Measurements from ENCODE around the gene RPL38. TPM values are rescaled to one million over a fixed set of nuclear protein-coding genes. Genes with fewer than 3 reads are reported as not detected.

Gene RPL38
- total and polyA plus RNA-seq, 2 experiments from 2014 or later: 286 to 5,312 TPM

DNA sequence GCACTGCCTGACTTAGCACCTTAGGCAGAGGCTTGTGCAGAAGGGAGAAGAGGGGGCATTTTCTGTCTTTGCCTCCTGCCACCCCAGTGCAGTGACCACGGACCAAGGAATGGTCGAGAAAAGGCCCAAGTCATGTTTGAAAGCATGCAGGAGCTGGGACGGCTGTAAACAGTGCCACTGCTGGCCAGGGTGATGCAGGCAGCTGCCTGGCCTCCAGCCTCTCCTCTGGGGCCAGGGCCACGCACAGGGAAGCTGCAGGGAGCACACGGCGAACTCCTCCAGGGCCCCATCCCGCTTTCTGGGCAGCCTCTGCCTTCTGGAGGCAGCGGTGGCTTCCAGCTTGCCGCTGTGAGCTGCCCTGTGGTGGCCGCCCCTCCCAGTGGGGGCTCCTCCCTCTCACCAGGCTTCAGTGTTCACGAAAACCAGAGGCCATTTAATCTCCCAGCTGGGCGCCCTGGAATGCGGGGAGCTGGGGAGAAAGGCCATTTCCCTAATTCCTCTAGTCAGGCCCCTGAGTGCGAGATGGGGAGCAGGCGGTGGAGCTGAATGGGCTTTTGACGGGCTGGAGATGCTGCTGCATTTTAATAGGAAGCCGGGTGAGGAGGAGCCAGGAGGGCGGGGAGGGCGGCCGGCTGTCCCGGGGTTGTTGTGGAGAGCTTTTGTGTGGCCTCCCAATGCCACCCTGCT lies 41.8 kb downstream of the RPL38 start:
- peak; percentile 86 for ATAC-seq
- Mint-ChIP-seq H3K27ac (no peak overlapping the region), H3K27me3 (ENCODE audit: insufficient read depth, low read depth, poor library complexity) (peaks cover 26% of the 10 kb centered on the region), H3K9me3 (peaks cover 22% of the 10 kb centered on the region), H3K4me3 (peak overlapping the region; percentile 46; the same call in 2 of the 3 replicates), H3K4me1 (peaks cover 29% of the 10 kb centered on the region), H3K36me3 (ENCODE audit: low read depth) (peaks cover 14% of the 10 kb centered on the region)
- Histone ChIP-seq H3K79me2 (replicated peaks; ENCODE audit: insufficient read depth) (no peaks in the 10 kb centered on the region), H3K4me1 (ENCODE audit: insufficient read depth) (peaks cover 11% of the 10 kb centered on the region), H3K36me3 (ENCODE audit: insufficient read depth) (no peaks in the 10 kb centered on the region), H3K4me2 (peak overlapping the region; percentile 55; the same call in 1 of the 2 replicates), H3F3A (replicated peaks; ENCODE audit: low read depth) (0 out of 2 replicates have a peak, but pooled peaks cover 4% of the 10 kb centered on the region), H3K4me3 (peak overlapping the region; percentile 35; the same call in 1 of the 2 replicates), H4K20me1 (replicated peaks; ENCODE audit: insufficient read depth) (no peaks in the 10 kb centered on the region), H2AFZ (peak overlapping the region; percentile 89; the same call in 1 of the 2 replicates), H3K27me3 (ENCODE audit: insufficient read depth) (no peaks in the 10 kb centered on the region), H3K27ac (ENCODE audit: low read depth) (0 out of 2 replicates have a peak overlapping the region, but pooled peaks have one; percentile 55), H3K9me2 (ENCODE audit: insufficient read depth) (no peaks in the 10 kb centered on the region)
- TF ChIP-seq EZH2phosphoT487 (IDR thresholded peaks at IDR 0.05; ENCODE audit: unreplicated experiment): no peak
- TF ChIP-seq, protein P1, sequence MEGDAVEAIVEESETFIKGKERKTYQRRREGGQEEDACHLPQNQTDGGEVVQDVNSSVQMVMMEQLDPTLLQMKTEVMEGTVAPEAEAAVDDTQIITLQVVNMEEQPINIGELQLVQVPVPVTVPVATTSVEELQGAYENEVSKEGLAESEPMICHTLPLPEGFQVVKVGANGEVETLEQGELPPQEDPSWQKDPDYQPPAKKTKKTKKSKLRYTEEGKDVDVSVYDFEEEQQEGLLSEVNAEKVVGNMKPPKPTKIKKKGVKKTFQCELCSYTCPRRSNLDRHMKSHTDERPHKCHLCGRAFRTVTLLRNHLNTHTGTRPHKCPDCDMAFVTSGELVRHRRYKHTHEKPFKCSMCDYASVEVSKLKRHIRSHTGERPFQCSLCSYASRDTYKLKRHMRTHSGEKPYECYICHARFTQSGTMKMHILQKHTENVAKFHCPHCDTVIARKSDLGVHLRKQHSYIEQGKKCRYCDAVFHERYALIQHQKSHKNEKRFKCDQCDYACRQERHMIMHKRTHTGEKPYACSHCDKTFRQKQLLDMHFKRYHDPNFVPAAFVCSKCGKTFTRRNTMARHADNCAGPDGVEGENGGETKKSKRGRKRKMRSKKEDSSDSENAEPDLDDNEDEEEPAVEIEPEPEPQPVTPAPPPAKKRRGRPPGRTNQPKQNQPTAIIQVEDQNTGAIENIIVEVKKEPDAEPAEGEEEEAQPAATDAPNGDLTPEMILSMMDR (conservative IDR thresholded peaks at IDR 0.05; ENCODE audit: low read depth in 2 of 2): 0 out of 4 replicates have a peak, but pooled peaks of 1 of the 2 experiments have one; percentile 6
- TF ChIP-seq, protein P2, sequence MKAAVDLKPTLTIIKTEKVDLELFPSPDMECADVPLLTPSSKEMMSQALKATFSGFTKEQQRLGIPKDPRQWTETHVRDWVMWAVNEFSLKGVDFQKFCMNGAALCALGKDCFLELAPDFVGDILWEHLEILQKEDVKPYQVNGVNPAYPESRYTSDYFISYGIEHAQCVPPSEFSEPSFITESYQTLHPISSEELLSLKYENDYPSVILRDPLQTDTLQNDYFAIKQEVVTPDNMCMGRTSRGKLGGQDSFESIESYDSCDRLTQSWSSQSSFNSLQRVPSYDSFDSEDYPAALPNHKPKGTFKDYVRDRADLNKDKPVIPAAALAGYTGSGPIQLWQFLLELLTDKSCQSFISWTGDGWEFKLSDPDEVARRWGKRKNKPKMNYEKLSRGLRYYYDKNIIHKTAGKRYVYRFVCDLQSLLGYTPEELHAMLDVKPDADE (IDR thresholded peaks at IDR 0.05): no peak
- DNase-seq (ENCODE audit: low spot score): peak; percentile 84

DNA sequence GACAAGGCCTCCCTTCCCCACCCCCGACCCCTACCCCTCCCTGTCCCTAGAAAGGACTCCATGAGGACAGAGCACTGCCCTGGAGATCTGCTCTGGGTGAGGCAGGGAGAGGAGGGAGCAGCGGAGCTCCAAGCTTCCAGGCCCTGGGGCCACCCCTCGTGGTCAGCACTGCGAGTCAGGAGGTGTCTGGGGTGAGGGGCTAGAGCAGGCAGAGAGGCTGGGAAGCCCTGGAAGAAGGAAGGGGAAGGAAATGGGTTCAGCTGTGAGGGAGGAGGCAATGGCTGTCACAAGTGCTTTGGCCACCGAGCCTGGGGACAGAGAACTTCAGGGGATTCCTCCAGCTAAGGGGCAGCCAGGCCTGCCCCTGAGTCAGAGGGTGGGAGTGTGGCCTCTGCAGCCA lies 42.4 kb downstream of the RPL38 start:
- Mint-ChIP-seq H3K27me3 (ENCODE audit: insufficient read depth, low read depth, poor library complexity) (peaks cover 23% of the 10 kb centered on the region), H3K4me3 (no peak overlapping the region), H3K9me3 (peaks cover 22% of the 10 kb centered on the region), H3K4me1 (peaks cover 23% of the 10 kb centered on the region), H3K36me3 (ENCODE audit: low read depth) (peaks cover 14% of the 10 kb centered on the region), H3K27ac (no peak overlapping the region)
- H3K4me3 ChIP-seq: peak overlapping the region; percentile 35; the same call in 1 of the 2 replicates
- no peaks in the 10 kb centered on the region for H3K79me2 ChIP-seq (replicated peaks; ENCODE audit: insufficient read depth)
- H3K36me3 ChIP-seq (ENCODE audit: insufficient read depth): no peaks in the 10 kb centered on the region
- no peak overlapping the region for H2AFZ ChIP-seq
- peak overlapping the region; percentile 55; the same call in 1 of the 2 replicates for H3K4me2 ChIP-seq
- DNase-seq (ENCODE audit: low spot score): no peak
- no peak for TF ChIP-seq EZH2 (IDR thresholded peaks at IDR 0.05; ENCODE audit: low read depth, unreplicated experiment)
- no peaks in the 10 kb centered on the region for H3K27me3 ChIP-seq (ENCODE audit: insufficient read depth)
- H3K9me2 ChIP-seq (ENCODE audit: insufficient read depth): no peaks in the 10 kb centered on the region
- 0 out of 2 replicates have a peak, but pooled peaks cover 4% of the 10 kb centered on the region for H3F3A ChIP-seq (replicated peaks; ENCODE audit: low read depth)
- H3K4me1 ChIP-seq (ENCODE audit: insufficient read depth): peaks cover 5% of the 10 kb centered on the region
- ATAC-seq: peak; percentile 35
- no peak overlapping the region for H3K27ac ChIP-seq (ENCODE audit: low read depth)
- no peaks in the 10 kb centered on the region for H4K20me1 ChIP-seq (replicated peaks; ENCODE audit: insufficient read depth)

All from GM23338 (cell line).